Left lung (tissue), 10 donors: ENCODE measurements around the gene ZNF865. TPM values are rescaled to one million over a fixed set of nuclear protein-coding genes. Genes with fewer than 3 reads are reported as not detected.

Experiments used
- ATAC-seq: fragments of 200-7000 bp; cut with Tn5 transposase; one replicate; pipeline ENCODE4 v1.9.1; 2020; ENCODE audit warnings: moderate library complexity
- DNase-seq, 4 donors: peaks; one replicate each; pipeline ENCODE4 v3.0.0-alpha.2; 2013 to 2020
- H3K27ac ChIP-seq, 2 donors: fragments of 200-600 bp; sonication (generic) in 1 of 2; one replicate each; pipeline versions ENCODE4 v1.5.0 to v1.8.0; 2020 to 2021
- H3K27me3 ChIP-seq, 2 donors: fragments of 200-600 bp; sonication (generic) in 1 of 2; one replicate each; pipeline versions ENCODE4 v1.5.0 to v1.8.0; 2020 to 2021
- H3K36me3 ChIP-seq, 2 donors: fragments of 200-600 bp; sonication (generic) in 1 of 2; one replicate each; pipeline versions ENCODE4 v1.5.0 to v1.8.0; 2020 to 2021
- H3K4me1 ChIP-seq, 2 donors: fragments of 200-600 bp; one replicate each; pipeline ENCODE4 v1.8.0; 2021
- H3K4me3 ChIP-seq, 2 donors: fragments of 200-600 bp; sonication (generic) in 1 of 2; one replicate each; pipeline versions ENCODE4 v1.5.0 to v1.8.0; 2020 to 2021; ENCODE audit warnings: mild to moderate bottlenecking in 1 of 2
- H3K9me3 ChIP-seq, 2 donors: fragments of 200-600 bp; sonication (generic) in 1 of 2; one replicate each; pipeline versions ENCODE4 v1.5.0 to v1.8.0; 2020 to 2021
- CTCF ChIP-seq, 2 donors: fragments of 200-600 bp; sonication (generic) in 1 of 2; IDR thresholded peaks; one replicate each; pipeline versions ENCODE4 v1.5.0 to v1.8.0; 2021; ENCODE audit warnings: antibody characterized with exemption in 2 of 2
- intact Hi-C, 2 donors: fragments of 100-400 bp; cut with DNase I; formaldehyde crosslinking; loops; one replicate each; pipeline versions ENCODE4 v1.11.2 to v1.14.2; 2022
- polyA plus RNA-seq, 6 donors: library from polyadenylated mRNA; unstranded; fragments of 120-200 nt; gene quantifications; one replicate each; pipeline ENCODE4 v1.2.1, GENCODE V29; 2013; ENCODE audit not compliant: insufficient read length in 6 of 6
- total RNA-seq, 2 donors: library from RNA; stranded (reverse); fragmentation: NEBNext Ultra II Directional; extraction: Animal tissue kit (Norgen Biotek cat#: 25700); gene quantifications; one replicate each; pipeline ENCODE4 v1.2.1, GENCODE V29; 2021
- donor health status: DM: no; HTN: yes; CAD: no.
- donor health status: DM: no; HTN: no; CAD: no.

ZNF865 gene
- total and polyA plus RNA-seq, 8 donors = 5.9 to 16.1 (median 10.0) TPM

- DNase-seq (peak; percentile 97 to 99 (median 98)), ATAC-seq (peak; percentile 86)
- TF ChIP-seq CTCF (IDR thresholded peaks at IDR 0.05) = no peak
- Histone ChIP-seq H3K36me3 (peaks cover 0 to 17% of the 10 kb centered on the region in 2 donors), H3K4me1 (peaks cover 38 to 53% of the 10 kb centered on the region in 2 donors), H3K9me3 (no peaks in the 10 kb centered on the region), H3K27me3 (no peaks in the 10 kb centered on the region), H3K4me3 (peak overlapping the region; percentile 97 to 100), H3K27ac (peak overlapping the region; percentile 99 to 100)
- intact Hi-C loops = no loop called here
Observed at GRCh38 chr19:55654323-55654867, 48.9 kb downstream of the ZNF865 start.

- Histone ChIP-seq H3K4me1 (peaks cover 38 to 55% of the 10 kb centered on the region in 2 donors), H3K27me3 (no peaks in the 10 kb centered on the region), H3K27ac (peak within 1 kb of the TSS; percentile 99 to 100), H3K4me3 (peak within 1 kb of the TSS; percentile 97 to 100), H3K9me3 (no peaks in the 10 kb centered on the region), H3K36me3 (peaks cover 0 to 23% of the 10 kb centered on the region in 2 donors)
- ATAC-seq (peak; percentile 75), DNase-seq (peak; percentile 72 to 99 (median 97))
- intact Hi-C loops = no loop called here
- TF ChIP-seq CTCF (IDR thresholded peaks at IDR 0.05) = no peak
Observed at GRCh38 chr19:55654868-55655647, 49.6 kb downstream of the ZNF865 start, which contains the start of gene U2AF2. Gene U2AF2, plus strand, starts transcription at chr19:55655035. Its CDS starts 70 bp downstream, at chr19:55655105.

GRCh38 chr19:55655648-55656040, 50.2 kb downstream of the ZNF865 start:
- intact Hi-C loops = no loop called here
- no peaks in the 10 kb centered on the region for H3K27me3 ChIP-seq
- TF ChIP-seq CTCF (IDR thresholded peaks at IDR 0.05) = no peak
- ATAC-seq = no peak
- DNase-seq = no peak
- peak overlapping the region; percentile 99 to 100 for H3K27ac ChIP-seq
- H3K4me1 ChIP-seq = peaks cover 38 to 56% of the 10 kb centered on the region in 2 donors
- H3K36me3 ChIP-seq = peaks cover 0 to 29% of the 10 kb centered on the region in 2 donors
- H3K4me3 ChIP-seq = peak overlapping the region; percentile 97 to 100
- H3K9me3 ChIP-seq = no peaks in the 10 kb centered on the region

- intact Hi-C loops = no loop called here
- no peak overlapping the region for H3K27ac ChIP-seq
- no peak for TF ChIP-seq CTCF (IDR thresholded peaks at IDR 0.05)
- peaks cover 38 to 56% of the 10 kb centered on the region in 2 donors for H3K4me1 ChIP-seq
- H3K9me3 ChIP-seq = no peaks in the 10 kb centered on the region
- H3K36me3 ChIP-seq = peaks cover 0 to 37% of the 10 kb centered on the region in 2 donors
- ATAC-seq (no peak), DNase-seq (no peak)
- no peaks in the 10 kb centered on the region for H3K27me3 ChIP-seq
- H3K4me3 ChIP-seq = peak overlapping the region; percentile 97 to 100
Observed at GRCh38 chr19:55656552-55656951, 51.1 kb downstream of the ZNF865 start.
